ENCODE data around the gene LCOR. TPM values are rescaled to one million over a fixed set of nuclear protein-coding genes. Genes with fewer than 3 reads are reported as not detected.

Gene LCOR
- total RNA-seq, 1 donor = 87.7 TPM

- no peaks in the 10 kb centered on the region for H3K27me3 ChIP-seq (ENCODE audit: insufficient read depth, low read length)
- no peaks in the 10 kb centered on the region for H3K4me1 ChIP-seq (ENCODE audit: insufficient read depth, low read length)
- H3K4me3 ChIP-seq (ENCODE audit: low read length) = no peak overlapping the region
Measured at GRCh38 chr10:97010695-97011206, 178.7 kb downstream of the LCOR start.

GRCh38 chr10:97011397-97011796 is 179.3 kb downstream of the LCOR start:
- Histone ChIP-seq H3K4me1 (ENCODE audit: insufficient read depth, low read length) (no peaks in the 10 kb centered on the region), H3K9me3 (ENCODE audit: low read depth, low read length) (peaks cover 10% of the 10 kb centered on the region), H3K27me3 (ENCODE audit: insufficient read depth, low read length) (no peaks in the 10 kb centered on the region), H3K4me3 (ENCODE audit: low read length) (no peak overlapping the region)

More at GRCh38 chr10:97010695-97011206, 178.7 kb downstream of the LCOR start:
- peaks cover 10% of the 10 kb centered on the region for H3K9me3 ChIP-seq (ENCODE audit: low read depth, low read length)

GRCh38 chr10:97012470-97012869 is 180.4 kb downstream of the LCOR start:
- Histone ChIP-seq H3K9me3 (ENCODE audit: low read depth, low read length) (peaks cover 3% of the 10 kb centered on the region), H3K4me3 (ENCODE audit: low read length) (no peak overlapping the region), H3K4me1 (ENCODE audit: insufficient read depth, low read length) (no peaks in the 10 kb centered on the region), H3K27me3 (ENCODE audit: insufficient read depth, low read length) (no peaks in the 10 kb centered on the region)

GRCh38 chr10:97013568-97013967 is 181.5 kb downstream of the LCOR start:
- Histone ChIP-seq H3K27me3 (ENCODE audit: insufficient read depth, low read length) (no peaks in the 10 kb centered on the region), H3K4me3 (ENCODE audit: low read length) (no peak overlapping the region), H3K4me1 (ENCODE audit: insufficient read depth, low read length) (no peaks in the 10 kb centered on the region), H3K9me3 (ENCODE audit: low read depth, low read length) (no peaks in the 10 kb centered on the region)

GRCh38 chr10:97013983-97014382 is 181.9 kb downstream of the LCOR start:
- no peaks in the 10 kb centered on the region for H3K9me3 ChIP-seq (ENCODE audit: low read depth, low read length)
- no peak overlapping the region for H3K4me3 ChIP-seq (ENCODE audit: low read length)
- no peaks in the 10 kb centered on the region for H3K4me1 ChIP-seq (ENCODE audit: insufficient read depth, low read length)
- no peaks in the 10 kb centered on the region for H3K27me3 ChIP-seq (ENCODE audit: insufficient read depth, low read length)

GRCh38 chr10:97015240-97015639 is 183.1 kb downstream of the LCOR start:
- H3K4me3 ChIP-seq (ENCODE audit: low read length) = no peak overlapping the region
- no peaks in the 10 kb centered on the region for H3K4me1 ChIP-seq (ENCODE audit: insufficient read depth, low read length)
- no peaks in the 10 kb centered on the region for H3K27me3 ChIP-seq (ENCODE audit: insufficient read depth, low read length)
- H3K9me3 ChIP-seq (ENCODE audit: low read depth, low read length) = no peaks in the 10 kb centered on the region

- H3K9me3 ChIP-seq (ENCODE audit: low read depth, low read length) = no peaks in the 10 kb centered on the region
Measured at GRCh38 chr10:97016728-97017473, 184.8 kb downstream of the LCOR start.

GRCh38 chr10:97017474-97017903 is 185.4 kb downstream of the LCOR start:
- H3K9me3 ChIP-seq (ENCODE audit: low read depth, low read length) = no peaks in the 10 kb centered on the region
- no peak overlapping the region for H3K4me3 ChIP-seq (ENCODE audit: low read length)
- no peaks in the 10 kb centered on the region for H3K4me1 ChIP-seq (ENCODE audit: insufficient read depth, low read length)
- H3K27me3 ChIP-seq (ENCODE audit: insufficient read depth, low read length) = no peaks in the 10 kb centered on the region

More at GRCh38 chr10:97016728-97017473, 184.8 kb downstream of the LCOR start:
- no peaks in the 10 kb centered on the region for H3K4me1 ChIP-seq (ENCODE audit: insufficient read depth, low read length)
- H3K27me3 ChIP-seq (ENCODE audit: insufficient read depth, low read length) = no peaks in the 10 kb centered on the region
- no peak overlapping the region for H3K4me3 ChIP-seq (ENCODE audit: low read length)

- no peaks in the 10 kb centered on the region for H3K4me1 ChIP-seq (ENCODE audit: insufficient read depth, low read length)
- no peak overlapping the region for H3K4me3 ChIP-seq (ENCODE audit: low read length)
- no peaks in the 10 kb centered on the region for H3K27me3 ChIP-seq (ENCODE audit: insufficient read depth, low read length)
- H3K9me3 ChIP-seq (ENCODE audit: low read depth, low read length) = no peaks in the 10 kb centered on the region
Measured at GRCh38 chr10:97018251-97019212, 186.4 kb downstream of the LCOR start.

- no peaks in the 10 kb centered on the region for H3K4me1 ChIP-seq (ENCODE audit: insufficient read depth, low read length)
- H3K27me3 ChIP-seq (ENCODE audit: insufficient read depth, low read length) = no peaks in the 10 kb centered on the region
- no peaks in the 10 kb centered on the region for H3K9me3 ChIP-seq (ENCODE audit: low read depth, low read length)
- H3K4me3 ChIP-seq (ENCODE audit: low read length) = no peak overlapping the region
Measured at GRCh38 chr10:97019213-97019844, 187.2 kb downstream of the LCOR start.

GRCh38 chr10:97020452-97021400 is 188.6 kb downstream of the LCOR start:
- H3K4me1 ChIP-seq (ENCODE audit: insufficient read depth, low read length) = no peaks in the 10 kb centered on the region
- no peaks in the 10 kb centered on the region for H3K27me3 ChIP-seq (ENCODE audit: insufficient read depth, low read length)
- H3K9me3 ChIP-seq (ENCODE audit: low read depth, low read length) = no peaks in the 10 kb centered on the region
- no peak overlapping the region for H3K4me3 ChIP-seq (ENCODE audit: low read length)

GRCh38 chr10:97022616-97023015 is 190.5 kb downstream of the LCOR start:
- Histone ChIP-seq H3K27me3 (ENCODE audit: insufficient read depth, low read length) (no peaks in the 10 kb centered on the region), H3K4me3 (ENCODE audit: low read length) (no peak overlapping the region), H3K9me3 (ENCODE audit: low read depth, low read length) (no peaks in the 10 kb centered on the region), H3K4me1 (ENCODE audit: insufficient read depth, low read length) (no peaks in the 10 kb centered on the region)

- no peak overlapping the region for H3K4me3 ChIP-seq (ENCODE audit: low read length)
- H3K9me3 ChIP-seq (ENCODE audit: low read depth, low read length) = no peaks in the 10 kb centered on the region
- no peaks in the 10 kb centered on the region for H3K4me1 ChIP-seq (ENCODE audit: insufficient read depth, low read length)
Measured at GRCh38 chr10:97023401-97024167, 191.5 kb downstream of the LCOR start.

More at GRCh38 chr10:97023401-97024167, 191.5 kb downstream of the LCOR start:
- no peaks in the 10 kb centered on the region for H3K27me3 ChIP-seq (ENCODE audit: insufficient read depth, low read length)
